WTC11 (cell line): ENCODE results near the gene LILRA1.
"Not testable (repeated sequence)": the region's sequence is repeated elsewhere in the genome, so short reads cannot be mapped to it uniquely, and the experiment has no call there.

Experiments
- CBFB ChIP-seq: sonication (generic); formaldehyde crosslinking; IDR thresholded peaks from 2 replicates; pipeline ENCODE4 v1.8.1; 2022; ENCODE audit warnings: mild to moderate bottlenecking, low read depth, missing genetic modification reagents
- SP1 ChIP-seq: sonication (generic); formaldehyde crosslinking; conservative IDR thresholded peaks from 2 replicates; pipeline ENCODE4 v1.8.1; 2022; ENCODE audit warnings: missing genetic modification reagents
- ZNF671 ChIP-seq: fragments of 250-450 bp; sonication (Bioruptor Pico); IDR thresholded peaks from 2 replicates; pipeline ENCODE4 v1.8.0; 2021; ENCODE audit warnings: mild to moderate bottlenecking
- TF ChIP-seq, protein P1 (sequence below): fragments of 200-600 bp; IDR thresholded peaks from 2 replicates; pipeline ENCODE4 v1.8.0; 2022; ENCODE audit warnings: antibody characterized with exemption

DNA sequence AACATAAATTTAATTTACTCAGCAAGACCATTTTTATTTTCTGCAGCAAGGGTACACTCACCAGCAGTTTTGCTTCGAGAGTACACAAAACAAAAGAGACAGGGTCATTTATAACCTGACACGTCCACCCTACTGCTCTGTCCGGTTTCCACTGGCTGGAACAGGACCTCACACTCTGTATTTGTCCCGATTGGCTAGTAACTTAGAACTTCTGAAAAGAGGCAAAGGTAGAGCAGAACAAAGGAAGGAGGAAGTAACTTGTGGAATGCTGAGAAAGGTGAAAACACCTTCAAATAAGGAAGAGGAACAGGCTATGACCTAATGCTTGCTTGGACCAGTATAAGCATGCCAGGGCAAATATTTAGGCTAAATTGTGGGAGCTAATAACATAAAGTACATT is 34.5 kb downstream of the LILRA1 start:
- TF ChIP-seq, protein P1, sequence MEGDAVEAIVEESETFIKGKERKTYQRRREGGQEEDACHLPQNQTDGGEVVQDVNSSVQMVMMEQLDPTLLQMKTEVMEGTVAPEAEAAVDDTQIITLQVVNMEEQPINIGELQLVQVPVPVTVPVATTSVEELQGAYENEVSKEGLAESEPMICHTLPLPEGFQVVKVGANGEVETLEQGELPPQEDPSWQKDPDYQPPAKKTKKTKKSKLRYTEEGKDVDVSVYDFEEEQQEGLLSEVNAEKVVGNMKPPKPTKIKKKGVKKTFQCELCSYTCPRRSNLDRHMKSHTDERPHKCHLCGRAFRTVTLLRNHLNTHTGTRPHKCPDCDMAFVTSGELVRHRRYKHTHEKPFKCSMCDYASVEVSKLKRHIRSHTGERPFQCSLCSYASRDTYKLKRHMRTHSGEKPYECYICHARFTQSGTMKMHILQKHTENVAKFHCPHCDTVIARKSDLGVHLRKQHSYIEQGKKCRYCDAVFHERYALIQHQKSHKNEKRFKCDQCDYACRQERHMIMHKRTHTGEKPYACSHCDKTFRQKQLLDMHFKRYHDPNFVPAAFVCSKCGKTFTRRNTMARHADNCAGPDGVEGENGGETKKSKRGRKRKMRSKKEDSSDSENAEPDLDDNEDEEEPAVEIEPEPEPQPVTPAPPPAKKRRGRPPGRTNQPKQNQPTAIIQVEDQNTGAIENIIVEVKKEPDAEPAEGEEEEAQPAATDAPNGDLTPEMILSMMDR, result not testable (repeated sequence)
- not testable (repeated sequence) for TF ChIP-seq SP1, CBFB, ZNF671
